Neural crest cell (in vitro differentiated cells): ENCODE measurements around the gene COA4. TPM values are rescaled to one million over a fixed set of nuclear protein-coding genes. Genes with fewer than 3 reads are reported as not detected.

ENCODE experiments used
- DNase-seq: peaks from one replicate; pipeline ENCODE4 v3.0.0; 2021; ENCODE audit warnings: low read depth, mixed read lengths, low spot score
- H3K27ac Mint-ChIP-seq: one replicate; pipeline ENCODE4 v1.8.0; 2021; ENCODE audit warnings: mild to moderate bottlenecking, mixed read lengths; ENCODE audit not compliant: unreplicated experiment
- H3K27me3 Mint-ChIP-seq: 2 replicates; pipeline ENCODE4 v1.8.0; 2021; ENCODE audit warnings: low read depth, mild to moderate bottlenecking, mixed read lengths
- H3K36me3 Mint-ChIP-seq: 2 replicates; pipeline ENCODE4 v1.8.0; 2021; ENCODE audit warnings: low read depth, mild to moderate bottlenecking, mixed read lengths
- H3K4me1 Mint-ChIP-seq: 2 replicates; pipeline ENCODE4 v1.8.0; 2021; ENCODE audit warnings: mixed read lengths
- H3K4me3 Mint-ChIP-seq: one replicate; pipeline ENCODE4 v1.8.0; 2021; ENCODE audit warnings: mild to moderate bottlenecking, mixed read lengths
- H3K9me3 Mint-ChIP-seq: 2 replicates; pipeline ENCODE4 v1.8.0; 2021; ENCODE audit warnings: mixed read lengths
- total RNA-seq: library from RNA; stranded (reverse); gene quantifications from 2 replicates; pipeline ENCODE4 v1.2.1, GENCODE V29; 2021
- TF ChIP-seq, protein P1 (sequence below): fragments of 200-600 bp; sonication (generic); conservative IDR thresholded peaks from 2 replicates; pipeline ENCODE4 v1.5.0; 2021; ENCODE audit warnings: antibody characterized with exemption, mild to moderate bottlenecking

COA4 gene
- total RNA-seq, 1 donor from 2014 or later: 86.9 TPM

DNA sequence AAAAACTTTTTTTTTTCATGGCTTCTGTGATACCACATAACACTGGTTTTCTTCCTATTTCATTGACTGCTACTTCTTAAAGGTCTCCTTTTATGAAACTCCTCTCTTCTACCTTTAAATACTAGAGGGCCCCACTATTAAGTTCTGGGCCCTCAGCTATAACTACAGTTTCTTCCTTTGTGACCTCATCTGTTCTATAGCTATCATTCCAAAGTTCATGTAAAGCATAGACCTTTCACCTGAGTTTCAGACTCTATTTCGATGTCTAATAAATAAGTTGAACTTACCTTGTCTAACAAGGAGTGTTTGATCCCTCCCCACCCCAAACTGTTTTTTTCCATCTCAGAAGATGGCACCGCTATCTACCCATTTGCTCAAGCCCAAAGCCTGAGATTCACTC lies 35.4 kb upstream of the COA4 start:
- peaks cover 11% of the 10 kb centered on the region for H3K36me3 Mint-ChIP-seq
- TF ChIP-seq, protein P1, sequence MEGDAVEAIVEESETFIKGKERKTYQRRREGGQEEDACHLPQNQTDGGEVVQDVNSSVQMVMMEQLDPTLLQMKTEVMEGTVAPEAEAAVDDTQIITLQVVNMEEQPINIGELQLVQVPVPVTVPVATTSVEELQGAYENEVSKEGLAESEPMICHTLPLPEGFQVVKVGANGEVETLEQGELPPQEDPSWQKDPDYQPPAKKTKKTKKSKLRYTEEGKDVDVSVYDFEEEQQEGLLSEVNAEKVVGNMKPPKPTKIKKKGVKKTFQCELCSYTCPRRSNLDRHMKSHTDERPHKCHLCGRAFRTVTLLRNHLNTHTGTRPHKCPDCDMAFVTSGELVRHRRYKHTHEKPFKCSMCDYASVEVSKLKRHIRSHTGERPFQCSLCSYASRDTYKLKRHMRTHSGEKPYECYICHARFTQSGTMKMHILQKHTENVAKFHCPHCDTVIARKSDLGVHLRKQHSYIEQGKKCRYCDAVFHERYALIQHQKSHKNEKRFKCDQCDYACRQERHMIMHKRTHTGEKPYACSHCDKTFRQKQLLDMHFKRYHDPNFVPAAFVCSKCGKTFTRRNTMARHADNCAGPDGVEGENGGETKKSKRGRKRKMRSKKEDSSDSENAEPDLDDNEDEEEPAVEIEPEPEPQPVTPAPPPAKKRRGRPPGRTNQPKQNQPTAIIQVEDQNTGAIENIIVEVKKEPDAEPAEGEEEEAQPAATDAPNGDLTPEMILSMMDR: no peak
- H3K4me3 Mint-ChIP-seq: no peak overlapping the region
- H3K9me3 Mint-ChIP-seq: no peaks in the 10 kb centered on the region
- H3K4me1 Mint-ChIP-seq: no peaks in the 10 kb centered on the region
- no peaks in the 10 kb centered on the region for H3K27me3 Mint-ChIP-seq
- H3K27ac Mint-ChIP-seq: no peak overlapping the region
- DNase-seq: no peak

DNA sequence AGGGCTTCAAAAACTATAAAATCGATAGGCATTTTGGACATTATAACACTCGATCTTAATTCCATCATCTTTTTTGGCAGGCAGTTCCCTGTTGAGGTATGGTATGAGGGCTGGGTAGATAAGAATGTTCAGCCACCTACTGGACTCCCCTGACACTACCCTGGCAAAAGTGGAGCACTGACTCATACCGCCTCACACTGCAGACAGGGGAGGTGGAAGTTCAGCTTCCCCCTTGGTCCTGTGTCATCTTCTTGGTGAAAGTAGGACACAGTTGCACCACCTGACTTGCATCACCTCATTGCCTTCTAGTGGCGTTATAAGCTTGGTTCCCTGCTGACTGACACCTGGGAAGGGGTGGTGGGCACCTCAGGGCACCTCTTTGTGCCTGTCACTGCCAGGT lies 30.5 kb upstream of the COA4 start:
- Mint-ChIP-seq H3K36me3 (peaks cover 9% of the 10 kb centered on the region), H3K27me3 (no peaks in the 10 kb centered on the region), H3K9me3 (no peaks in the 10 kb centered on the region), H3K4me3 (no peak overlapping the region), H3K4me1 (no peaks in the 10 kb centered on the region), H3K27ac (no peak overlapping the region)
- DNase-seq: no peak
- TF ChIP-seq, protein P1: no peak

DNA sequence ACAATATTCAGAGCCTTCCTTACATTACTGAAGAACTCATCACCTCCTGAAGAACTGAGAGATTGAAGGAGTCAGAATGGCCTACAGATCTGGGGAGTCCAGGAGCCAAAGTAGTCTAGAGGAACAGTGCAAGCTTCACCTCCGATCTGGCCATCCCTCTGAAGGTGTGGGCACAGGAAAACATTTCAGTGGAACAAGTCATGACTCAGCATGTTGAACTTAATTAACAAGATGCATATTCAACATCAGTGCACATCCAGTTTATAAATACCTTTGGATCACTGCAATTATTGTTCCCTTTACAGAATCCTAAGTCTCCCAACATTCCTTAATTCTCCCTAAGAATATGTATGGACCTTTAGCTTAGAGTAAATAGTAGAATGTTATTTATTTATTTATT lies 25.7 kb upstream of the COA4 start:
- Mint-ChIP-seq H3K27ac (no peak overlapping the region), H3K4me1 (no peaks in the 10 kb centered on the region), H3K9me3 (no peaks in the 10 kb centered on the region), H3K4me3 (no peak overlapping the region), H3K36me3 (peaks cover 17% of the 10 kb centered on the region), H3K27me3 (no peaks in the 10 kb centered on the region)
- DNase-seq: no peak
- TF ChIP-seq, protein P1: no peak

DNA sequence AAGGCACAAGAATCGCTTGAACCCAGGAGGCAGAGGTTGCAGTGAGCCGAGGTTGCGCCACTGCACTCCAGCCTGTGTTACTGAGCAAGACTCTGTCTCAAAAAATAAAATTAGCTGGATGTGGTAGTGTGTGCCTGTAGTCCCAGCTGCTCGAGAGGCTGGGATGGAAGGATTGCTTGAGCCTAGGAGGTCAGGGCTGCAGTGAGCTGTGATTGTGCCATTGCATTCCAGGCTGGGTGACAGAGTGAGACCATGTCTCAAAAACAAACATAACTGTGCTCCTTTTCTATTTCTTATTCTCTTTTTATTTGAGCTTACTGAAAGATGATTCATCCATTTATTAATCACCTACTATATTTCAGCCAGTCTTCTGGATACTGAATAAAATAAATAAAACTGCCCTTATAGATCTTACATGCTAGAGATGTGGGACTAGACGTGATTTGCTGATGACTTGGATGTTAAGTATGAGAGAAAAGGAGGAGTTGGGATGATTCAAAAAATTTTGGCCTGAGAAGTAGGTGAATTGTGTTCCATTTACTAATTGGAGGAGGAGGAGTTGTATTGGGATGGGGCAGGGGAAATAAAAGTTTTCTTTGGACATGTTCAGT lies 18.2 kb upstream of the COA4 start:
- H3K9me3 Mint-ChIP-seq: no peaks in the 10 kb centered on the region
- no peaks in the 10 kb centered on the region for H3K4me1 Mint-ChIP-seq
- H3K27me3 Mint-ChIP-seq: no peaks in the 10 kb centered on the region
- peaks cover 16% of the 10 kb centered on the region for H3K36me3 Mint-ChIP-seq
- no peak overlapping the region for H3K27ac Mint-ChIP-seq
- DNase-seq: no peak
- TF ChIP-seq, protein P1: no peak
- no peak overlapping the region for H3K4me3 Mint-ChIP-seq

DNA sequence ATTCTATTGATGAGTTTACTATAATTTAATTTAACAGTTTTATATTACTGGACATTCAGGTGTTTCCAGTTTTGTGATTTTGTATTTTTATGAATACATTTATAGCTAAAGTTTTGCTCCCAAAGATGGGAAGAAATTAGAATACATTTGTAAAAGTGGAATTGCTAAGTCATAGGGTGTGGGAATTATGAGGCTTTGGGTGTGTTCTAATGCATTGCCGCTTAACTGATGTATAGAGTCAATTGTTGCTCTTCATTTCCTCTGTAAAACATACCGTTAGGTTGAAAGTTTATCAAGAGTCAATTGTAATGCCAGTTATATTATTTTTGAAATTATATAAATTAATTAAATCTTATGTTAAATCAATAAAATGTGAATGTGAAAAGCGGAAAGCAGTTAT lies 16.4 kb upstream of the COA4 start:
- DNase-seq: no peak
- H3K27me3 Mint-ChIP-seq: no peaks in the 10 kb centered on the region
- TF ChIP-seq, protein P1: no peak
- H3K9me3 Mint-ChIP-seq: no peaks in the 10 kb centered on the region
- no peaks in the 10 kb centered on the region for H3K4me1 Mint-ChIP-seq
- H3K4me3 Mint-ChIP-seq: no peak overlapping the region
- H3K27ac Mint-ChIP-seq: no peak overlapping the region
- peaks cover 7% of the 10 kb centered on the region for H3K36me3 Mint-ChIP-seq
